ENCODE results near the gene VCL. TPM values are rescaled to one million over a fixed set of nuclear protein-coding genes. Genes with fewer than 3 reads are reported as not detected.

VCL gene
- total RNA-seq, 1 donor from 2014 or later = 42.1 TPM

DNA sequence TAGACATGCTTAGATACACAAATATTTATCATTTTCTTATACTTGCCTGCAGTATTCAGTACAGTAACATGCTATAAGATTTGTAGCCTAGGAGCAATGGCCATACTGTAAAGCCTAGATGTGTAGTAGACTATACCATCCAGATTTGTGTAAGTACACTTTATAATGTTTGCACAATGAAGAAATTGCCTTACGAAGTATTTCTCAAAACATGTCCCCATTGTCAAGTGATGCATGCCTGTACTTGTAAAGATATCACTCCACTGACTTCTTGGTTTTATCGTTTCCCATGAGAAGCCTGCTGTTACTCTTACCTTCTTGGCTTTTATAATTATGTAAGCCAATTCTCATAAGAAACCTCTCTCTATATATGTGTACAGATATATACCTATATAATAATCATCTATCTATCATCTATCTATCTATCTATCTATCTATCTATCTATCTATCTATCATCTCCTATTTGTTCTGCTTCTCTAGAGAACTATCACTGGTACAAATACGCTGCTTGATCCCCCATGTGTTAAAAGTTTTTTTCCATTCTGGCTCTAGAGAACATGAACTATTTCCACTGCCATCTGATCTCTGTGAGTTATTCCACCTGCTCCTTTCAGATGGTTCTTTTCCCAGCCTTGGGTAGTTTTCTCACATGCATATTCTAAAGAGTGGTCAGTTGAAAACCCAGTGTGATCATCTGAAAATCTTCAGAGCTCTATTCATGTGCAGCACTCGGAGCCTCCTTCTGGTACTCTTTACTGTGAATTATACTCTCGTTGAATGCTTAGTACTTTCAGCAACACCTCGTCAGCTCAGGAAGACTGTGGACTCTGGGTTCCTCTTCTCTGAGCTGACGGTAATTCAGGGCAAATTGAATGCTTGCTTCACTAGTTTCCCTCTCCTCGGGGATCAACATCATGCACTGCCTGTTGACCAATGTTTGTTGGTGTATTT, 14.5 kb upstream of the VCL start:
- no peaks in the 10 kb centered on the region for H3K36me3 Mint-ChIP-seq (ENCODE audit: unreplicated experiment)
- TF ChIP-seq, protein P1, sequence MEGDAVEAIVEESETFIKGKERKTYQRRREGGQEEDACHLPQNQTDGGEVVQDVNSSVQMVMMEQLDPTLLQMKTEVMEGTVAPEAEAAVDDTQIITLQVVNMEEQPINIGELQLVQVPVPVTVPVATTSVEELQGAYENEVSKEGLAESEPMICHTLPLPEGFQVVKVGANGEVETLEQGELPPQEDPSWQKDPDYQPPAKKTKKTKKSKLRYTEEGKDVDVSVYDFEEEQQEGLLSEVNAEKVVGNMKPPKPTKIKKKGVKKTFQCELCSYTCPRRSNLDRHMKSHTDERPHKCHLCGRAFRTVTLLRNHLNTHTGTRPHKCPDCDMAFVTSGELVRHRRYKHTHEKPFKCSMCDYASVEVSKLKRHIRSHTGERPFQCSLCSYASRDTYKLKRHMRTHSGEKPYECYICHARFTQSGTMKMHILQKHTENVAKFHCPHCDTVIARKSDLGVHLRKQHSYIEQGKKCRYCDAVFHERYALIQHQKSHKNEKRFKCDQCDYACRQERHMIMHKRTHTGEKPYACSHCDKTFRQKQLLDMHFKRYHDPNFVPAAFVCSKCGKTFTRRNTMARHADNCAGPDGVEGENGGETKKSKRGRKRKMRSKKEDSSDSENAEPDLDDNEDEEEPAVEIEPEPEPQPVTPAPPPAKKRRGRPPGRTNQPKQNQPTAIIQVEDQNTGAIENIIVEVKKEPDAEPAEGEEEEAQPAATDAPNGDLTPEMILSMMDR (IDR thresholded peaks at IDR 0.05; ENCODE audit: partially characterized antibody, unreplicated experiment) = no peak
- no peak overlapping the region for H3K27ac Mint-ChIP-seq (ENCODE audit: unreplicated experiment)
- no peaks in the 10 kb centered on the region for H3K9me3 Mint-ChIP-seq (ENCODE audit: unreplicated experiment)
- no peaks in the 10 kb centered on the region for H3K4me1 Mint-ChIP-seq (ENCODE audit: low read depth, unreplicated experiment)
- H3K27me3 Mint-ChIP-seq (ENCODE audit: unreplicated experiment) = no peaks in the 10 kb centered on the region
- DNase-seq = no peak
- H3K4me3 Mint-ChIP-seq (ENCODE audit: unreplicated experiment) = no peak overlapping the region

DNA sequence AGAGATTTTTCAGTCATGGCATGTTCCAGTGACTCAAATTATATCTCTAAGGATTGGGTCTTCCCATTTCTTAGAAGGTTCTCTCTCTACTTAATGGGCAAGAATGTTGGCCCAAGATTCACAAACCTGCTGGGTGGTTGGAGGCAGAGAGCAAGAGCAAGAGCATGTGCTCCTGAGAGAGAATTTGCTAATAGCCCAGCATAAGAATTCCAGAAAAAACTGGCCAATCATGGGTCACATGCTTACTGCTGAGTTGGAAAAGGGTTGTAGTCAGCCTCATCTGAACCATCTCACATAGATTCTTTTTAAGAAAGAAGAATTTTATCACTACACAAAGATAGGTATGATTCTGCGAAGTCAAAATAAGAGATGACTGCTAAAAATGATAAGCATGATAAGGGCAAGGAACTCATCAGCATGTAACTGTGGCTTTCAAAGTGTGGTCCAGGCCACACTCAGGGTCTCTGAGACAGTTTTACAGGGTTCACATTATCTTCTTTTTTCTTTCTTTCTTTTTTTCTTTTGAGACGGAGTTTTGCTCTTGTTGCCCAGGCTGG, 8.2 kb upstream of the VCL start:
- H3K4me1 Mint-ChIP-seq (ENCODE audit: low read depth, unreplicated experiment) = no peaks in the 10 kb centered on the region
- no peak for DNase-seq
- H3K27ac Mint-ChIP-seq (ENCODE audit: unreplicated experiment) = no peak overlapping the region
- H3K4me3 Mint-ChIP-seq (ENCODE audit: unreplicated experiment) = no peak overlapping the region
- TF ChIP-seq, protein P1 (IDR thresholded peaks at IDR 0.05; ENCODE audit: partially characterized antibody, unreplicated experiment) = no peak
- H3K36me3 Mint-ChIP-seq (ENCODE audit: unreplicated experiment) = no peaks in the 10 kb centered on the region
- no peaks in the 10 kb centered on the region for H3K9me3 Mint-ChIP-seq (ENCODE audit: unreplicated experiment)
- no peaks in the 10 kb centered on the region for H3K27me3 Mint-ChIP-seq (ENCODE audit: unreplicated experiment)

DNA sequence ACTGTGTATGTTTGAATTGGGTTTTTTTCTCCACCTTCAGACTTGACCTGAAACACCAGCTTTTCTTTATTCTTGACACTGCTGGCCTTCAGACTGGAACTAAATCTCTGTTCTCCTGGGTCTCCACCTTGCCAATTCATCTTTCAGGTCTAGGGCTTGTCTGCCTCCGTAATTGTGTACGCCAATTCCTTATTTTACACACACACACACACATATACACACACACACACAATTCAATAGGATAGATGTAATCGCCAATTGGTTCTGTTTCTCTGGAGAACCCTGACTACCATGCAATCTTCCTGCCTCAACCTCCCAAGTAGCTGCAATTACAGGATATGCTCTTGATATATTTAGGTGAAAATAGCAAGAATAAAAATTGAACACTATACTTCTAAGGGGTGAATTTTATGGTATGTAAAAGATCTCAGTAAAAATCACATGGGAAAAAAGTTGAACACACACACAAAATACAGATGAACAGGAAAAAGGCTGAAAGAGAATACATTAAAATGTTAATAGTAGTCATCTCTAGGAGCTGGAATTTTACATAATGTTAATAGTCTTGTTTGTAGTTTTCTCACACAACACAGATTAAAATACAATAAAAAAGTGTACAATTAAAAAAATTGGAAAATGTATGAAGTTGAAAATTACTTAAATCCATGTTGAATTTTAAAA, 6.6 kb upstream of the VCL start:
- H3K27ac Mint-ChIP-seq (ENCODE audit: unreplicated experiment) = no peak overlapping the region
- DNase-seq = no peak
- TF ChIP-seq, protein P1 (IDR thresholded peaks at IDR 0.05; ENCODE audit: partially characterized antibody, unreplicated experiment) = no peak
- no peaks in the 10 kb centered on the region for H3K9me3 Mint-ChIP-seq (ENCODE audit: unreplicated experiment)
- peaks cover 2% of the 10 kb centered on the region for H3K27me3 Mint-ChIP-seq (ENCODE audit: unreplicated experiment)
- no peaks in the 10 kb centered on the region for H3K4me1 Mint-ChIP-seq (ENCODE audit: low read depth, unreplicated experiment)
- no peaks in the 10 kb centered on the region for H3K36me3 Mint-ChIP-seq (ENCODE audit: unreplicated experiment)
- H3K4me3 Mint-ChIP-seq (ENCODE audit: unreplicated experiment) = no peak overlapping the region

DNA sequence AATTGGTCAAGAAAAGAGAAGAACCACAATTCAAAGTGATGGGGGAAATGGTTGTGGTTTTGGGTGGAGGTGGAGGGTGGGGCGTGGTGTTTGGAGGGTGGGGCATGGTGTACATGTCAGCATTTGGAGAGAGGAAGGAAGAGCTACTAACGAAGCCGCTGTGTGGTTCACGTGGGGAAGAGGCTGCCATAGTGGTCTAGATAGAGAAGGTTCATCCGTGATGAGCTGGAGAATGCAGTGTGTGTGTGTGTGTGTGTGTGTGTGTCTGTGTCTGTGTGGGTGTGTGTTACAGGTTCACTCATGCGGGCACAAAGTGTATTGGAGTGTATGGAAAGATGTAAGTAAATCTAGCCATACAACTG, 6.1 kb upstream of the VCL start:
- DNase-seq = no peak
- Mint-ChIP-seq H3K27ac (ENCODE audit: unreplicated experiment) (no peak overlapping the region), H3K4me1 (ENCODE audit: low read depth, unreplicated experiment) (no peaks in the 10 kb centered on the region), H3K27me3 (ENCODE audit: unreplicated experiment) (peaks cover 2% of the 10 kb centered on the region), H3K9me3 (ENCODE audit: unreplicated experiment) (no peaks in the 10 kb centered on the region), H3K36me3 (ENCODE audit: unreplicated experiment) (no peaks in the 10 kb centered on the region), H3K4me3 (ENCODE audit: unreplicated experiment) (no peak overlapping the region)
- TF ChIP-seq, protein P1 (IDR thresholded peaks at IDR 0.05; ENCODE audit: partially characterized antibody, unreplicated experiment) = no peak

All from glutamatergic neuron (in vitro differentiated cells).